Breast epithelium (tissue), 4 donors: ENCODE results near the gene PPIG. TPM values are rescaled to one million over a fixed set of nuclear protein-coding genes. Genes with fewer than 3 reads are reported as not detected.

Experiments
- DNase-seq, 2 donors: peaks; one replicate each; pipeline ENCODE4 v3.0.0-alpha.2; 2019; ENCODE audit warnings: low spot score in 2 of 2
- H3K27ac ChIP-seq, 2 donors: fragments of 200-600 bp; sonication (generic) in 1 of 2; one replicate each; pipeline ENCODE4 v1.5.1; 2016 to 2019; ENCODE audit warnings: mild to moderate bottlenecking in 1 of 2
- H3K27me3 ChIP-seq, 2 donors: fragments of 200-600 bp; sonication (generic) in 1 of 2; one replicate each; pipeline versions ENCODE4 v1.5.1 to v1.6.0; 2017 to 2019; ENCODE audit warnings: control low read depth in 1 of 2, mild to moderate bottlenecking in 1 of 2
- H3K36me3 ChIP-seq: fragments of 200-600 bp; one replicate; pipeline ENCODE4 v1.5.1; 2019
- H3K4me1 ChIP-seq, 2 donors: fragments of 200-600 bp; sonication (generic); one replicate each; pipeline ENCODE4 v1.5.1; 2016 to 2019; ENCODE audit warnings: control low read depth in 1 of 2
- H3K4me3 ChIP-seq, 3 donors: fragments of 200-600 bp; sonication (generic); 1 replicate in 2 of 3; 2 replicates in 1 of 3; pipeline ENCODE4 v1.5.1; 2016 to 2019; ENCODE audit warnings: mild to moderate bottlenecking in 3 of 3, moderate library complexity in 2 of 3
- H3K9me3 ChIP-seq, 2 donors: fragments of 200-600 bp; sonication (generic) in 1 of 2; one replicate each; pipeline ENCODE4 v1.5.1; 2016 to 2019; ENCODE audit warnings: control low read depth in 1 of 2
- CTCF ChIP-seq, 3 donors: fragments of 450-650 bp; IDR thresholded peaks; one replicate each; pipeline ENCODE4 v1.5.1; 2016 to 2017; ENCODE audit warnings: antibody characterized with exemption in 3 of 3, mild to moderate bottlenecking in 3 of 3, moderate library complexity in 3 of 3
- POLR2A ChIP-seq: fragments of 450-650 bp; IDR thresholded peaks from one replicate; pipeline ENCODE4 v1.6.1; 2016; ENCODE audit warnings: antibody characterized with exemption, mild to moderate bottlenecking, moderate library complexity
- POLR2AphosphoS5 ChIP-seq, 3 donors: sonication (generic); formaldehyde crosslinking; IDR thresholded peaks; one replicate each; pipeline ENCODE4 v1.6.1; 2017; ENCODE audit warnings: antibody characterized with exemption in 3 of 3
- intact Hi-C: fragments of 100-400 bp; cut with DNase I; formaldehyde crosslinking; loops from one replicate; pipeline ENCODE4 v1.15.1; 2023; ENCODE audit warnings: low total_unique reads
- total RNA-seq, 3 donors: library from RNA; depleted of rRNA; stranded (reverse); fragments of >200 nt; gene quantifications; one replicate each; pipeline ENCODE4 v1.1.0, GENCODE V29; 2016

Gene PPIG
- total RNA-seq, 3 donors from 2014 or later, result 35.5 to 67.9 (median 50.1) TPM

GRCh38 chr2:169620509-169620908 is 36.4 kb downstream of the PPIG start:
- Histone ChIP-seq H3K27ac (no peak overlapping the region), H3K9me3 (peaks cover 8% of the 10 kb centered on the region in 2 donors), H3K4me3 (no peak overlapping the region), H3K36me3 (no peaks in the 10 kb centered on the region), H3K4me1 (no peaks in the 10 kb centered on the region), H3K27me3 (no peaks in the 10 kb centered on the region)
- intact Hi-C loops, result no loop called here
- TF ChIP-seq CTCF (IDR thresholded peaks at IDR 0.05), result no peak
- TF ChIP-seq POLR2AphosphoS5 (IDR thresholded peaks at IDR 0.05), result no peak
- no peak for DNase-seq

GRCh38 chr2:169623235-169623634 is 39.1 kb downstream of the PPIG start:
- TF ChIP-seq POLR2AphosphoS5 (IDR thresholded peaks at IDR 0.05) (no peak), CTCF (IDR thresholded peaks at IDR 0.05) (no peak), POLR2A (no peak)
- Histone ChIP-seq H3K36me3 (no peaks in the 10 kb centered on the region), H3K9me3 (no peaks in the 10 kb centered on the region), H3K4me1 (no peaks in the 10 kb centered on the region), H3K4me3 (no peak overlapping the region), H3K27me3 (no peaks in the 10 kb centered on the region), H3K27ac (no peak overlapping the region)
- intact Hi-C loops, result no loop called here
- DNase-seq, result no peak

GRCh38 chr2:169625781-169626180 is 41.6 kb downstream of the PPIG start:
- H3K36me3 ChIP-seq, result no peaks in the 10 kb centered on the region
- no peaks in the 10 kb centered on the region for H3K4me1 ChIP-seq
- H3K9me3 ChIP-seq, result no peaks in the 10 kb centered on the region

GRCh38 chr2:169636440-169637097 is 52.4 kb downstream of the PPIG start:
- no peak for TF ChIP-seq POLR2A
- TF ChIP-seq CTCF (IDR thresholded peaks at IDR 0.05), result no peak
- TF ChIP-seq POLR2AphosphoS5 (IDR thresholded peaks at IDR 0.05), result no peak
- no peak overlapping the region for H3K27ac ChIP-seq
- no peaks in the 10 kb centered on the region for H3K36me3 ChIP-seq
- no peaks in the 10 kb centered on the region for H3K9me3 ChIP-seq
- H3K4me3 ChIP-seq, result no peak overlapping the region
- no peak for DNase-seq
- H3K4me1 ChIP-seq, result no peaks in the 10 kb centered on the region
- H3K27me3 ChIP-seq, result no peaks in the 10 kb centered on the region
- intact Hi-C loops, result no loop called here

More at GRCh38 chr2:169625781-169626180, 41.6 kb downstream of the PPIG start:
- no peak for DNase-seq
- Histone ChIP-seq H3K27ac (no peak overlapping the region), H3K27me3 (no peaks in the 10 kb centered on the region), H3K4me3 (no peak overlapping the region)
- TF ChIP-seq POLR2AphosphoS5 (IDR thresholded peaks at IDR 0.05), result no peak
- no peak for TF ChIP-seq POLR2A
- no peak for TF ChIP-seq CTCF (IDR thresholded peaks at IDR 0.05)
- intact Hi-C loops, result no loop called here

- Histone ChIP-seq H3K36me3 (no peaks in the 10 kb centered on the region), H3K27ac (no peak overlapping the region), H3K4me3 (no peak overlapping the region), H3K9me3 (no peaks in the 10 kb centered on the region), H3K27me3 (no peaks in the 10 kb centered on the region), H3K4me1 (no peaks in the 10 kb centered on the region)
- intact Hi-C loops, result no loop called here
- no peak for DNase-seq
- TF ChIP-seq POLR2A, result no peak
- no peak for TF ChIP-seq POLR2AphosphoS5 (IDR thresholded peaks at IDR 0.05)
These were observed 53.5 kb downstream of the PPIG start for GRCh38 chr2:169637620-169638019.
